Karpas-422 (cell line): Measurements from ENCODE around the gene IRX4. TPM values are rescaled to one million over a fixed set of nuclear protein-coding genes. Genes with fewer than 3 reads are reported as not detected.
"Not testable (repeated sequence)": the region's sequence is repeated elsewhere in the genome, so short reads cannot be mapped to it uniquely, and the experiment has no call there.

Experiments
- DNase-seq: peaks from one replicate; pipeline ENCODE4 v3.0.0-alpha.2; 2015
- H2AFZ ChIP-seq: fragments of 200-600 bp; sonication (generic); 2 replicates; pipeline ENCODE4 v1.6.1; 2014; ENCODE audit warnings: antibody characterized with exemption, low read length, mixed read lengths
- H3K27ac ChIP-seq: fragments of 200-600 bp; sonication (generic); 2 replicates; pipeline ENCODE4 v1.5.1; 2014; ENCODE audit warnings: mild to moderate bottlenecking, low read length, moderate library complexity
- H3K27me3 ChIP-seq: fragments of 200-600 bp; sonication (generic); 2 replicates; pipeline ENCODE4 v1.6.1; 2014; ENCODE audit warnings: low read length, mixed read lengths
- H3K36me3 ChIP-seq: fragments of 200-600 bp; sonication (generic); 2 replicates; pipeline ENCODE4 v1.6.1; 2014; ENCODE audit warnings: low read length, mixed read lengths; ENCODE audit not compliant: insufficient read depth
- H3K4me1 ChIP-seq: fragments of 200-600 bp; sonication (generic); 2 replicates; pipeline ENCODE4 v1.6.1; 2014; ENCODE audit warnings: mild to moderate bottlenecking, low read length, mixed read lengths
- H3K4me2 ChIP-seq: fragments of 200-600 bp; sonication (generic); 2 replicates; pipeline ENCODE4 v1.6.1; 2014; ENCODE audit warnings: low read length, low read depth, mild to moderate bottlenecking; ENCODE audit not compliant: poor library complexity, severe bottlenecking
- H3K4me3 ChIP-seq: fragments of 200-600 bp; sonication (generic); 2 replicates; pipeline ENCODE4 v1.5.1; 2014; ENCODE audit warnings: mild to moderate bottlenecking, antibody characterized with exemption, low read length, mixed read lengths
- H3K79me2 ChIP-seq: fragments of 200-600 bp; sonication (generic); 2 replicates; pipeline ENCODE4 v1.6.1; 2014; ENCODE audit warnings: mild to moderate bottlenecking, low read length, mixed read lengths
- H3K9ac ChIP-seq: fragments of 200-600 bp; sonication (generic); 2 replicates; pipeline ENCODE4 v1.6.0; 2014; ENCODE audit warnings: low read length
- H3K9me2 ChIP-seq: fragments of 200-600 bp; sonication (generic), shearing (Covaris generic); replicated peaks from 2 replicates; pipeline ENCODE4 v1.6.0; 2014; ENCODE audit warnings: mild to moderate bottlenecking, low read length, moderate library complexity; ENCODE audit not compliant: insufficient read depth
- H3K9me3 ChIP-seq: fragments of 300-700, 200-600 bp; sonication (generic); 2 replicates; pipeline ENCODE4 v1.6.1; 2014; ENCODE audit warnings: low read length, mixed read lengths
- H4K20me1 ChIP-seq: fragments of 200-600 bp; sonication (generic); 2 replicates; pipeline ENCODE4 v1.6.1; 2014; ENCODE audit warnings: mild to moderate bottlenecking, antibody characterized with exemption, low read length, low read depth; ENCODE audit not compliant: insufficient read depth
- total RNA-seq: library from RNA; depleted of rRNA; stranded (reverse); fragments of >200 nt; shearing (Covaris generic); gene quantifications from 2 replicates; pipeline ENCODE4 v1.2.3, GENCODE V29; 2014; ENCODE audit warnings: low replicate concordance

IRX4 gene
- total RNA-seq, 1 experiment from 2014 or later: not detected

DNA sequence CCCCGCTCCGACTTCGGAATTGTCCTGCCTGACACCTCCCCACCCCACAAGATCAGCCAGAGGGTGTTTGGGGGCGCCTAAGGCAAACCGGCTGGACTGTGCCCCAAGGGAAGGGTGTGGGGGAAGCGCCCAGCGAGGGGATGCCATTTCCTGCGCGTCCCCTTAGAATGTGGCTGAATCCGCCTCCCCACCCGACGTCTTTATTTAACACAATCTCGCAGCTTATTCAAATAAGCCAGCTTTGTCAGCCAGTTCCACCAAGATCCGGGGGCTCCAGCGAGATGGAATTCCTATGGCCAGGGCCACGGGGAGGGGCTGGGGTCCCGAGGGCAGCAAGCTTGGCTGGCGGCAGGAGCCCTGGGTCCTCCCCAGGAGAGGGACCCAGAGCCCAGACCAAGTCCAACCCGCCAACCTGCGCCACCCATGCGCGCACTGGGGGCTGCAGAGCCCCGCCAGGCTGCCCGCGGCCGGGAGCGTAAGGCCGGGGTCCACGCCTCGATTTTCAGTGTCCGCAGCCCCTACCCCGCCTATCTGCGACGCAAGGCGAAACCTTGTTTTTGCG lies 7.4 kb downstream of the IRX4 start:
- DNase-seq: peak; percentile 66
- Histone ChIP-seq H3K9me2 (no peaks in the 10 kb centered on the region), H3K27me3 (no peaks in the 10 kb centered on the region), H3K27ac (no peak overlapping the region), H3K9me3 (no peaks in the 10 kb centered on the region), H3K9ac (peak overlapping the region; percentile 57), H2AFZ (no peak overlapping the region), H3K4me1 (peaks cover 23% of the 10 kb centered on the region), H3K4me3 (peak overlapping the region; percentile 67), H3K36me3 (no peaks in the 10 kb centered on the region), H3K79me2 (no peaks in the 10 kb centered on the region), H3K4me2 (peak overlapping the region; percentile 90), H4K20me1 (peaks cover 15% of the 10 kb centered on the region; the same call in 1 of the 2 replicates)

- Histone ChIP-seq H3K36me3 (no peaks in the 10 kb centered on the region), H3K4me1 (peaks cover 23% of the 10 kb centered on the region), H3K27me3 (no peaks in the 10 kb centered on the region), H4K20me1 (peaks cover 15% of the 10 kb centered on the region; the same call in 1 of the 2 replicates), H3K9ac (peak overlapping the region; percentile 57), H3K9me2 (no peaks in the 10 kb centered on the region), H3K27ac (peak overlapping the region; percentile 47; the same call in 1 of the 2 replicates), H3K4me2 (peak overlapping the region; percentile 90), H2AFZ (no peak overlapping the region), H3K4me3 (peak overlapping the region; percentile 67), H3K9me3 (no peaks in the 10 kb centered on the region), H3K79me2 (no peaks in the 10 kb centered on the region)
- DNase-seq: peak; percentile 90
Measured at GRCh38 chr5:1874771-1875220, 7.9 kb downstream of the IRX4 start.

DNA sequence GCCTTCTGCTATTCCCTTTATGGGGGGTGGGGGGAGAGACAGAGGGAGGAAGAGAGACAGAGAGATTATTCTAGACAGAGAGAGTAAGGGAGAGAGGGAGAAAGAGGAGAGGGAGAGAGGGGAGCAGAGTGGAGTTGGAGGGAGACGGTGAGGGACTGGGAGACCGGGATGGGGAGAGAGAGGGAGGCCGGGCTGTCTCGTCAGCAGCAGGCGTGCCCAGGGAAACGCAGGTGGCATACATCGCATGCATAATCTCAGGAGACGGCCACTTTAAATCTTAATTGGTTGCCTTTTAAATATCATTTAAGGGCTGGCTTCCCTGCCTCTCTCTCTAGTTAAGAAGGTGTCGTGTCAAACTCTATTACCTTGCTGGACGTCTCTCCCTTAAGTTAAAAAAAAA lies 8.4 kb downstream of the IRX4 start:
- H3K36me3 ChIP-seq: no peaks in the 10 kb centered on the region
- H3K27me3 ChIP-seq: no peaks in the 10 kb centered on the region
- peak overlapping the region; percentile 47; the same call in 1 of the 2 replicates for H3K27ac ChIP-seq
- H3K9me3 ChIP-seq: no peaks in the 10 kb centered on the region
- no peaks in the 10 kb centered on the region for H3K79me2 ChIP-seq
- DNase-seq: peak; percentile 55
- peak overlapping the region; percentile 90 for H3K4me2 ChIP-seq
- H3K9ac ChIP-seq: peak overlapping the region; percentile 33; the same call in 1 of the 2 replicates
- no peaks in the 10 kb centered on the region for H3K9me2 ChIP-seq
- peaks cover 23% of the 10 kb centered on the region for H3K4me1 ChIP-seq
- H4K20me1 ChIP-seq: peaks cover 15% of the 10 kb centered on the region; the same call in 1 of the 2 replicates
- H2AFZ ChIP-seq: no peak overlapping the region
- H3K4me3 ChIP-seq: peak overlapping the region; percentile 67

- Histone ChIP-seq H3K27me3 (no peaks in the 10 kb centered on the region), H3K9me3 (no peaks in the 10 kb centered on the region), H2AFZ (no peak overlapping the region), H4K20me1 (peaks cover 15% of the 10 kb centered on the region; the same call in 1 of the 2 replicates), H3K4me3 (no peak overlapping the region), H3K79me2 (no peaks in the 10 kb centered on the region), H3K27ac (no peak overlapping the region), H3K9ac (no peak overlapping the region), H3K36me3 (no peaks in the 10 kb centered on the region), H3K4me2 (no peak overlapping the region), H3K4me1 (peaks cover 23% of the 10 kb centered on the region), H3K9me2 (no peaks in the 10 kb centered on the region)
- no peak for DNase-seq
Measured at GRCh38 chr5:1873243-1873959, 9.3 kb downstream of the IRX4 start.

DNA sequence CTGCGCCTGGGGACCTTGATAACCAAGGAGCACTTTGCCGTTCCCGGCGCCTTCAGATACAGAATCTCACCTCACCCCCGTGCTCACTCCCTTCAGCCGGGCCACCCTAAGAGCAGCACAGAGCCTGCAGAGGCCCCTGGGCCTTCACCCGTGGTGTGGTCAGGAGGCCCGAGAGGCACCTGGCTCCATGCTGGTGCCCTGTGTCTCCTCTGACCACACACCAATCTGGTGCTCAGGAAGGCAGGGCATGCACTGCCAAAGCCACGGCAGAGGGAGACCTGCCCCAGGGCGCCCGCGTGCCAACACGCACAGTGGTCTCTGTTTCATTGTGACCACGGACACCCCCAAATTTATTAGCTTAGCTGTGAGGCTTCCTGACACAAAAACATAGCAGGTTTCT lies 11.3 kb downstream of the IRX4 start:
- H3K4me1 ChIP-seq: peaks cover 23% of the 10 kb centered on the region
- H2AFZ ChIP-seq: no peak overlapping the region
- H3K9me3 ChIP-seq: no peaks in the 10 kb centered on the region
- no peak overlapping the region for H3K27ac ChIP-seq
- H3K79me2 ChIP-seq: no peaks in the 10 kb centered on the region
- H3K9ac ChIP-seq: no peak overlapping the region
- no peak for DNase-seq
- no peaks in the 10 kb centered on the region for H3K9me2 ChIP-seq
- peaks cover 15% of the 10 kb centered on the region; the same call in 1 of the 2 replicates for H4K20me1 ChIP-seq
- H3K36me3 ChIP-seq: no peaks in the 10 kb centered on the region
- no peak overlapping the region for H3K4me2 ChIP-seq
- no peaks in the 10 kb centered on the region for H3K27me3 ChIP-seq
- no peak overlapping the region for H3K4me3 ChIP-seq

- not testable (repeated sequence) for H3K9ac ChIP-seq, H3K4me3 ChIP-seq, H2AFZ ChIP-seq, DNase-seq, H3K9me3 ChIP-seq, H3K36me3 ChIP-seq, H3K79me2 ChIP-seq, H3K27ac ChIP-seq, H3K4me2 ChIP-seq, H3K27me3 ChIP-seq, H3K9me2 ChIP-seq
- Histone ChIP-seq H3K4me1 (peaks cover 27% of the 10 kb centered on the region), H4K20me1 (peaks cover 15% of the 10 kb centered on the region; the same call in 1 of the 2 replicates)
Measured at GRCh38 chr5:1870435-1871272, 12.1 kb downstream of the IRX4 start.

DNA sequence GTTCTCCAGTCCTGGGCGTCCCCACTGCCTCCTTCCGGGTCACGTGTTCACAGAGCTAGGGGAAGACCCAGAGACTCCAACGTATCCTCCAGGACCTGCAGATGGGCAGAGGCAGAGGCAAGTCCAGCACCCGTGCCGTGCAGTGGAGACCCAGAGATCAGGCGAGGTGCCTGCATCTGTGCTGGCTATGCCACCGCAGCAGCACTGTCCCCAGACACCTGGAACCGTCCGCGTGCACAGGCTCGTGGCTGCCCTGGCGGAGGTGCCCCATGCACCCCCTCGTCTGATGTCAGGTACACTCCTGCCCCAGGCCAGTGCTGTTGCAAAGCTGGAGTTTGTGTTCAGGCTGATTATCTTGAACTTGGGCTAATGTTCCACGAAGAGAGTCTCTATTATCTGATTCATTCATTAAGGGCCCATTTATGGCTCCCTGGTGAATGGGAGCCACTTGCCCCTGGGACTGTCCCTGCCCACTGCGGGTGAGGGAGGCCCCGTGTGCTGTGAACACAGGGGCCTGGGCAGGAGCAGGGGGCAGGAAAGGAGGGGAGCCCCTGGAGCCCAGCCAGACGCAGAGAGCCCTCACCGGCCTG lies 13.7 kb downstream of the IRX4 start:
- DNase-seq: no peak
- no peaks in the 10 kb centered on the region for H3K27me3 ChIP-seq
- H3K4me3 ChIP-seq: no peak overlapping the region
- peaks cover 11% of the 10 kb centered on the region for H3K4me1 ChIP-seq
- peaks cover 17% of the 10 kb centered on the region; the same call in 1 of the 2 replicates for H4K20me1 ChIP-seq
- no peaks in the 10 kb centered on the region for H3K36me3 ChIP-seq
- no peak overlapping the region for H2AFZ ChIP-seq
- no peaks in the 10 kb centered on the region for H3K79me2 ChIP-seq
- no peaks in the 10 kb centered on the region for H3K9me3 ChIP-seq
- no peak overlapping the region for H3K27ac ChIP-seq
- no peaks in the 10 kb centered on the region for H3K9me2 ChIP-seq
- H3K4me2 ChIP-seq: no peak overlapping the region
- no peak overlapping the region for H3K9ac ChIP-seq
